HG02623 (cell line): Measurements from ENCODE around the gene HDAC4.

ENCODE experiments used
- ATAC-seq: cut with Tn5 transposase; IDR thresholded peaks from one replicate; pipeline ENCODE4 v1.9.1; 2021; ENCODE audit warnings: moderate library complexity; ENCODE audit not compliant: unreplicated experiment

HDAC4 gene

DNA sequence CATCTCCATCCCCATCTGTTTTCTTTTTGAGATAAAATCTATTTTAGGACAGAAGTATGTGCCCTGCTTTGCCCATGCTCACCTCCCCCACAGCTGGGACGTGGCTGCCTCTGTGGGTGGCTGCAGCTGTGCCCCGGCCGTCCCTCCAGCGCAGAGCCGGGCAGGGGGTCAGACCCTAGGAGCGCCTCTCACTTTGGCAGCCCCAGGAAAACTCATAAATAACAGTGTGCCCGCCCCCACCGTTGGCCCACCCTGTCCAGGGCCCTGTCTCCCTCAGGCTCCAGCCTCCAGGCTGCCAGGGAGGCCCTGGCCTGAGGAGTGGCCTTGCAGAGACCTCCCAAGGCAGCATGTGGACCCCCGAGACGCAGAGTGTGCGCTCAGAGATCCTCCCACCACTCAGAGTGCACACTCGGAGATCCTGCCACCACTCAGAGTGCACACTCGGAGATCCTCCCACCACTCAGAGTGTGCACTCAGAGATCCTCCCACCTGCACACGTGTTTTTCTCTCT, 374.8 kb downstream of the HDAC4 start:
- ATAC-seq = no peak

DNA sequence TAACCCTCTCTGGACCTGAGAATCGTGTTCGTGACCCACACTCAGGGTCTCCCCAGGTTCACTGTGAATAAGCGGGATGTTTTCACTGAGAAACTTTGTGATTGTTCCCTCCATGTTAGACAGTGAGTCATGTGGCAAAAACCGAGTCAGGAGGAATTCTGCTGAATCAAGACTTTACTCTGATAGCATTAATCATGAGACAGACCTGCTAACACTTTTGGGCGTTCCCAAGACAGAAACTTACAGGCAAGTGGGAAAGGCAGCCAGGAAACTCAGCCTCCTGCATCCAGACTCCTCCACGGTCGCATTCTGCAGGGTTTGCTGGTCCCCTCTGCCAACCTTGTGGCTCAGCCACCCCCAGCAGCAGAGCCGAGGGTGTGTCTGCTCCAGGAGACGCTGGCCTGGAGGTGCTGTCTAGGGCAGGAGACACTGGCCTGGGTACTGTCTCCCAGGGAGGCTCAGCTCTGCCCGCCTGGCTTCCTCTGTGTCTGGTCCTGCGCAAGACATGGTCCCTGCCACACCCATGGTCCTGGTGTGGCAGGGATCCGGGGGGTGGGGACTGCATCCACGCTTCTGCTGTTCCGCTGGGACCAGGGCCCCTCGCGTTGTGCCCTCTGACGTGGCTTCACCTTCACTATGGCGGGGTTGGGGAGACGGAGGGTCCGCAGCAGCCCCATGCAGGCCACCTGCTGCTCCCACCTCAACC, 375.6 kb downstream of the HDAC4 start:
- no peak for ATAC-seq

DNA sequence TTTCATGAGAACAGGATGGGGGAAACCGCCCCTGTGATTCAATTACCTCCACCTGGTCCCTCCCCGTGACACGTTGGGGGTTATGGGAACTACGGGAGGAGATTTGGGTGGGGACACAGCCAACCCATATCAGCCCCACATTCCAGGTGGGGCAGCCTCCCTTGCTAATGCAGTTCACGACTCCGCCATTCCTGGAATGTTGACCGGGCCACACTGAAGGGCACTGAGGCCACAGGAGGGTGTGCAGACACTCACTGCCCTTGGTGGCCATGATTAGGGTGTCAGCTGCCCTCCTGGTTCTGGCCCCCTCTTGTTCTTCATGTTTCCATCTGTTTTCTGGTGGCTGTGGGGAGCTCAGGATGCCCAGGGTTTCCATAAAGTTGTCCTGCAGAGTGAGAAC, 376.6 kb downstream of the HDAC4 start:
- no peak for ATAC-seq

DNA sequence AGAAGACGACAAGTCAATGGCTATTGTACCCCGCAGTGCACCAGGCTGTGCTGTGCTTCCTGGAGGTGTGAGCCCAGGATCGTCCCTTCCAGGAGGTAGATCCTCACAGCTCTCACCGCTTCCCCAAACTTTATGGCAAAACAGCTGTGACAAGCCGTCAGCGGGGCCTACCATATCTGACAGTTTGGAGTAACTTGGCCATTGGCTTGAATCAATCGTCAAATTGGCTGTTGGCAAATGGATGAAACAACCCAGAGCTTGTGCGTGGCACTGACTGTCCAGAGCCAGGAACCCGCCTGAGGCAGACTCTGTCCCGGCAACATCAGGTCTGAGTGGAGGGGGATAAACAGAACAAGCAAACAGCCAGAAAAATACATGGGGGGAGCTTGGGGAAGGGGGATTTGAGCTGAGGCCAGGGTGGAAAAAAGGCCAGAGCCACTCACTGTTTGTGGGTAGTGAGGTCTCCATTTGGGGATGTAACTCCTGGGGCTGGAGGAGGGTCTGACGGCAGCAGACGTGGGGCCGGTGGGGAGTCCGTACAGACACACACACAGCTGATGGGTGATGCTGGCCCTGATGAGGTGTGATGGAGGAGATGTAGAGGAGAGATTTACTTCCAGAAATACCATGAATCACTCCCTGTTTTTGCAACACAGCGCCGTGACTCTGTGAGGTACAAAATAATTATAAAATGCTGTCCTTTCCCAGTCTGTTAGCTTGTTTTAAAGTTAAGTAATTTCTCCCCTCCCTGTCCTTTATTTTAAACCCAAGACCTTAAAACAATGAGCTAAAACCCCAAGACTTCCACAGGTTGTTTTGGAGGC, 378.2 kb downstream of the HDAC4 start:
- no peak for ATAC-seq

DNA sequence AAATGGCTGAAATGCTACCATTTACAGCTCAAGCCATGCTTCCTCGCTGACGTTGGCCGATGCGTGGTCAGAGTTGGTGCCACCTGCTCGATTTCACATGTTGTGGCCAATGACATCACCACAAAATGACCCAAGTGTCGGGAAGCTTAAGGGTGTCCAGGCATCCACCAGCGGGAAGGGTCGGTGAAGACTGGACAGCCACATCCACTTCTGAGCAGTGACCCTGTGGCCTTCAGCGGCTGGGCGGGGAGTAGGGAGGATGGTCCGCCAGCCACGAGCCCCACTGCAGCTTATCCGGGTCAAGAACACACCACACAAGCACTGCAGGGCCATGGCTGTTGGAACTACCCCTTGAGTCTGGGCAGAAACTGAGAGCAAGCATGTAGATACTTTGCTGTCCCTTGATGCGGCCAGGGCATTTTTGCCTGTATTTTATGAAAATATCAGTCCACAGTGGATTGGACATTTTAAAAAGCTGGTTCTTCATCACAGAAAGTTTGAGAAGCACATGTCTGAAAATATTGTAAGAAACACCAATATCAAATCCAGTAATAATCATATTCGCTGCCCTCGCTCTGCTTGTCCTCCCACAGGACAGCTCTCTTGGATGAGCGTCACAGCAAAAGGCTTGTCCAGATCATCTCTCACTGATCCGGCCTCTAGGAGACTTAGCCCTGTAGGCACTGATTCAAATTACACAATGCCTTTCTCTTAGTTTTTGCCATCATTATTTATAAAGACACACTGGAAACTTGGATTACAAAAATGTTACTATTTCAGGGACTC, 379.0 kb downstream of the HDAC4 start:
- no peak for ATAC-seq

DNA sequence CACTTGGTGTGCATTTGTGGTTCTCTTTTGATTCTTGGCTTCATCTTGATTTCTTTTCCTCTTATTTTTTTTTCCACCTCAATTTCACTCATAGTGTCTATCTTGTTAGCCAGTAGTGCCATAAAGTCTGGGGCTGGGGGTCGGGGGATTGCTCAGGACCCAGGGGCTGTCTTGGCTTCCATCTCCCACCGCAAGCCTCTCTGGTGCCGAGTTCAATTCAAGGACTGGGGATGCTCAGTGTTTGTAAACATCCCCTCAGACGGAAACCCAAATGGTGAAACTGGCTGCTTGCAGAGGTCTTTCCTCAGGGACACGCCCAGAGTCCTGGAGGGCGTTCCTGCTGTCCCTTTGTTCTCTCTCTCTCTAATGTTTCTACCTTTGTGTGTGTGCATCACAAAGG, 379.6 kb downstream of the HDAC4 start:
- no peak for ATAC-seq

DNA sequence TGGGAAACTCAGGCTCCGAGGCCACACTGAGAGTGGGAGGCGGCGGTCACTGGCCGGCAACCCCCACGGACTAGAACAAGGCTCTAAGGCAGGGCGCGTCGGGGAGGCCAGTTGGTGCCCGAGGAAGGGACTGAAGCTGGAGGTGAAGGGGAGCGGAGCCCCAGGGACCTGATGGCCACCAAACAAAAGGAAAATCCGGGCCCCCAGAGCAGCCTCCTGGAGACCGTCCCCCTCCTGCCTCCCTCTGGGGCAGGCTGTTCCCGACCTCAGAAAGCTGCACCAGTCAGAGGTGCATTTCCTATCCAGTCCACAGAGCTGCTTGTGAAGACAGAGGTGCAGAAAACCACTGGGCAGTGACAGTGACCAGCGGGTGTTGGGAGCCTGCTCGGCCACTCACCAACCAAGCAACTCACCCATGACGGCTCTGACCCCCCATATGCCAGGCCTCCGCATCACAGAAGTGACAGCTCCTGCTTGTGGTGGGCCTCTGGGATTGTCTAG, 380.2 kb downstream of the HDAC4 start:
- ATAC-seq = no peak

DNA sequence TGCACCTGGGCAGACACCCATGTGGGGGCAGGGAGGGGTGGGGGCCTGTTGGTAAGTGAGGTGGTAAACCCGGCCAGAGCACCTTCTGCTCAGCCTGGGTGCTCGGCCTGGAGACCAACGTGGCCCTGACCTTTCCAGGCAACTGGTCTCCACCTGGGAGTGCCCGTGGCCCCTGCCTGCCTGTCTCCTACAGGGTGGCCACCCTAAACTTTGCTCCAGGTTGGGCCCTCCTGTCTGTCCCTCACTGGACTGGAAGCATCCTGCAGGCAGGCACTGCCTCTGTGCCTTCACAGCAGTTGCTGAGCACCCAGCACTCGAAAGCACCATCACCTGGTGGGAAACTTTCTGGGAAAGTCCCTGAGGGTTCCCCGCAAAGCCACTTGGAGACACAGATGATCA, 381.6 kb downstream of the HDAC4 start:
- ATAC-seq = no peak

DNA sequence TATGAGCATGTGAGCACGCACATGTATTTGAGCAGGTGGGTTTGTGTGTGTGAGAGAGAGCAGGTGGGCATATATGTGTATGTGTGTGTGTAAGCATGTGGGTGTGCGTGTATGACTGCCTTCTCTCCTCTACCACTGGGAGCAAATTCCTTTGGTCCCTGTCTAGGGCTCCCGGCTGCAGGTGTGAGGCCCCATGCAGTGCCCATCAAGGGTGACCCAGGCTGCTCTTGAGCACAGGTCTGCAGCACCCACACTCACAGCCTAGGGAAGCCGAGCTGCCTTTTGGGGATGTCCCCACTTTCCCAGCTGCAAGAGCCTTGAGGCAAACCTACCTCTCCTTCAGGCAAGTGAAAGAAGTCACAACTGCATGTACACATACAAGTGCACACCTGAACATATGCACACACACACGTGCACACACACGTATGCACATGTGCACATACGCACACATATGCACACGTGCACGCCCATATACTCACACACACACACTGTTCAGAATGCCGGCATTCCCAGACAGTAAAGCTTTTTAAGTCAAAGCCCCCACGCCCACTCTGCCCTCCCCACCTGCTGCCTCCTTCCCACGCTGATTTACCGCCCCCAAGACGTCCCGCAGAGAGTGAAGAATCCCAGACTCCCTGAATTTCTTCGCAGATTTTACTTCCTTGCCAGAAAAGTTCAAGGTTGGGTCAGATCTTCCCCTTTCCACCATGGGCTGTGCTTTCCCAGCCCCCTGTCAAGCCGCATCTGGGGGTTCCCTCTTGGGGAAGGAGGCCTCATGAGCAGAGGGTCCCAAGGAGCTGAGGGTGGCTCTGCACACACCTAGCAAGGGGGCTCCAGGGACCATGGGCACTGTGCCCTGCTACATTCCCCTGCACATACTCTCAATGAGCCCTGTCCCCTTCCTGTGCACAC, 382.3 kb downstream of the HDAC4 start:
- no peak for ATAC-seq

DNA sequence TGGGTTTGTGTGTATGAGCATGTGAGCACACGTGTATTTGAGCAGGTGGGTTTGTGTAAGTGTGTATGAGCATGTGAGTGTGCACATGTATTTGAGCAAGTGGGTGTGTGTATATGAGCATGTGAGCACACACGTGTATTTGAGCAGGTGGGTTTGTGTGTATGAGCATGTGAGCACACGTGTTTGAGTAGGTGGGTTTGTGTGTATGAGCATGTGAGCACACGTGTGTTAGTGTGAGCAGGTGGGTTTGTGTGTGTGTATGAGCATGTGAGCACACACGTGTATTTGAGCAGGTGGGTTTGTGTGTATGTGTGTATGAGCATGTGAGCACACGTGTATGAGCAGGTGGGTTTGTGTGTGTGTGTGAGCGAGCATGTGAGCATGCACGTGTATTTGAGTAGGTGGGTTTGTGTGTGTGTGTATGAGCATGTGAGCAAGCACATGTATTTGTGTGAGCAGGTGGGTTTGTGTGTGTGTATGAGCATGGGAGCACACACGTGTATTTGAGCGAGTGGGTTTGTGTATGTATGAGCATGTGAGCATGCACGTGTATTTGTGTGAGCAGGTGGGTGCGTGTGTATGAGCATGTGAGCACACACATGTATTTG, 383.2 kb downstream of the HDAC4 start:
- ATAC-seq = no peak

DNA sequence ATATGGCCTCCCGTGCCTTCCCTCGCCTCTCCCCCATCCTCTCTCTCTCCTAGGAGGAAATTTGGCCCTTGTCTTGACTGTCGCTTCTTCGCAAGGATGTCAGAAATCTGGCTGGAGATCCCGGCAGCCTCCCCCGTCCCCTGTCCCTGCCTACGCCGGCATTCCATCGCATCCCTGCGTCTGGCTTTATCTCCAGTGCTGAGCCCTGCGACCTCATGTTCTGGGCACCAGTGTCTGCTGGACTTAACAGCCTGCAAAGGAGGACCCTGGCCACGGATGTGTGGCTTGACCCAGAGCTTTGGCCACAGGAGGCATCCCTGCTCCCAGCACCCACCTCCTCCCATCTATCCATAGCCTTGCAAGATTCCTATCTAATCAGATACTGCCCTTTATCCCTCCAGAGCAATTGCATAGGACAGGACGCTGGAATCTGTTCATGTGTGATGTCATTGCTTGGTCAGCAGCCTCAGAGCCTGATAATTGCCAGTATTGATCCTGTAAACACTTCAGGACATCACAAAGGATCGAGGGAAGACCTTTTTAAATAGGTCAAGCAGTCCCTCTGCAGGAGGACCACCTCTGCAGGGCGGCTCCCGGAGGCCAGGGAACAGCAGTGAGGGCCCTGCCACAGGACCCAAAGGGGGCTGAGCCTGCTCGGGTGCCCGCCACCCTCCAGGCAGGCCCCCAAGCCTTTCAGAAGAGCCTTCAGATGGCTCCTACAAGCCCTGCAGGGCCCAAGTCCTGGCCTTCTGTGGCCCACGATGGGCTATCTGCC, 384.7 kb downstream of the HDAC4 start:
- ATAC-seq = no peak

DNA sequence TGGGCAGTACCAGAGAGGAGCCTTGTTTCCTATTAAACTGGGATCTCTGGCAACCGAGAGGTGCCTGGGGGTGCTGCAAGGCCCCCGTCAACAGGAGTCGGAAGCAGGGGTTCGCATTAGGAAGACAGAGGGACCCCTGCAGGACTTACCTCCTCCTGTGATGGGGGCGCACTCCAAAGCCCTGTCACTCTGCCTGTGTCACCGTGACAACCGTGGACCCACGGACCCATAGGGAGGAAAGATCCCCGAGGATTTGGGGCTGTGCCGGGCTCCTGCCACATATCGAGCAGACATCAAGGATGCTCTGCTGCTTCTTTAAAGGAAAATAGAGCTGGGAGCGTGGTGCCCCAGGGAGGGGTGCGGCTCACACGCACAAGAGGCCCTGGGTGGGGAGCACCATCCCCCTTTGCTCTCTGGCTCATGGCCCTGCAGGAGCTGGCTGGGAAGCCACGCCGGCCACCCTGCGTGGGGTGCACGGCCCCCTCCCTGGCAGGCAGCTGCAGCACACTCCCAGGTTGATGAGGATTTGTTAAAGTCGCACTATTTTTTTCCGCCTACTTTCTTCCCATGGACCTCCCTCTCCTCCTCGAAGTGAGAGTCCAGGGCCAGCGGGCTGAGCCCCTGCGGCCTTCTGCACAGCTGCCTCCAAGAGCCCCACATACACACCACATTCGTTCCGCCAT, 385.5 kb downstream of the HDAC4 start:
- no peak for ATAC-seq

DNA sequence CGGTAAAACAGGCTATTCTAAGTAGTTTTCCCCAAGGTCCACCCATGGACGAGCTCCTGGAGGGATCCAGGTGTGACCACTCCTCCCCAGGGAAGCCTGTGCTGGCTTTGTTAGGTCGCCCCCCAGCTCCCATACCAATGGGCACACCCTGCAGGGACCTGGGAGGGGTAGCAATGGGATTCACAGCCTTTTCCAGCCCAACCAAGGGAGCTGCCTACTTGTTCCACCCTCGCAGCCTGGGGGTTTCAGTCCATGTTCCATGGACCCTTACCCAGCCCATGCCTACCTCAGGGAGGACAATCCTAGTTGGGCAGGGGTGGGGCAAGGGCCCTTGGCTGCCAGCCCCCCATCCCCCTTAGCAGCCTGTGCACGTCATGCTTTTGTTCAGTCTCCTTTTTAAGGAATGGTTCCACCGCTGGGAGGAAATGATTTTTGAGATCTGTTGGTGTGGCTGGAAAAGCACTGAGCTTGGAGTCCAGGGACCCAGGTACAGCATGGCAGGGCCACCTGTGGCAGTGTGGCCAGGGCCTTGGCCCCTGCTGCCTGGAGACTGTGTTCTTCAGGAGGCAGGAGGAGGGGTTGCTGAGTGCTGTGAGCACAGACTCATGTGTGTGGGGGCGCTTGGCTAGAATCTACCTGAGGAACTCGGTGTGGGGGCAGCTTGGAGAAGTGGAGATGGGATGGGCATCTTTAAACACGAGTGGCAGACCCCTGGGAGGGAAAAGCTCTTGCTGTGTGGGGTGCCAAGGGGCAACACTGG, 386.2 kb downstream of the HDAC4 start:
- ATAC-seq = no peak

DNA sequence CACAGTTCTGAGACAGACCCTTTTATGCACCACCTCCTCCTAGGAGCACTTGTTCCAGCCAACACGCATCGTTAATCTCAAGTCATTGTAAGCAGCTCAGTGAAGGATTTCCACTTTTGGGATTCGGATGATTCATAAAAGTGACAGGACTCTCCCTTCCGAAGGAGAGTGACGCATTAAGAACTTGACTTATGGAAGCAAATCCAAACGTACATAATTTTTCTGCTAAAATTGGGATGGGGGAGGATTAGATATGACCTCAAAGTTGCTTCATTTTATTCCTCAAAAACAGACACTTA, 387.2 kb downstream of the HDAC4 start:
- ATAC-seq = no peak

DNA sequence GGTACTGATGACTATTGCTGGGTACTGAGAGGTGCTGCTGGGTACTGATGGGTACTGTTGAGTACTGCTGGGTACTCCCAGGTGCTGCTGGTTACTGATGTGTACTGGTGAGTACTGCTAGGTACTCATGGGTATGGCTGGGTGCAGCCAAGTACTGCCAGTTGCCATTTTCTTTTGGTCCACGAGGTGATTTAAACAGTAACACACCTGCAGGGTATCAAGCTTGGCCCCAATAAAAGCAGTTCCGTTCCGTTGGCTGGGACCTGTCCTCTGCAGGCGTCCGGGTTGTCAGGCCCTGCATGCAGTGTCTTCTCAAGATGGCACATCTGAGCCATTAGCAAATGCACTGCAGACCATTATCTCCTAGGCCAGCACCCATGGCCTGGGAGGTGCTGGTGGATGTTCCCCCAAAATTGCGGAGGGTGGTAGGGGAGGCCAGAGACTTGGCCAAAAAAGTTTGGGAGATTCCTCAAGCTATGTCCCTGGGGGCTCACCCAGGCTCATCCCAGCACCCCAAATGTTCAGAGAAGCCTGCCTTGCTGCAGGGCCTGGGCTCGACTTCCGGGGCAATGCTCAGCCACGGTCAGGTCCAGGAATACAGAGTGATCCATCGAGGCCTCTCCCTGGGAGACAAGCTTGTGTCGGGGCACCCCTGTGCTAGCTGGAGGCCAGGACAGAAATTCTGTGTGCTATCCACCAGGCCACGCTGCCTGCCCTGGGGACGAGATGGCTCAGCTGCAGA, 387.7 kb downstream of the HDAC4 start:
- no peak for ATAC-seq

DNA sequence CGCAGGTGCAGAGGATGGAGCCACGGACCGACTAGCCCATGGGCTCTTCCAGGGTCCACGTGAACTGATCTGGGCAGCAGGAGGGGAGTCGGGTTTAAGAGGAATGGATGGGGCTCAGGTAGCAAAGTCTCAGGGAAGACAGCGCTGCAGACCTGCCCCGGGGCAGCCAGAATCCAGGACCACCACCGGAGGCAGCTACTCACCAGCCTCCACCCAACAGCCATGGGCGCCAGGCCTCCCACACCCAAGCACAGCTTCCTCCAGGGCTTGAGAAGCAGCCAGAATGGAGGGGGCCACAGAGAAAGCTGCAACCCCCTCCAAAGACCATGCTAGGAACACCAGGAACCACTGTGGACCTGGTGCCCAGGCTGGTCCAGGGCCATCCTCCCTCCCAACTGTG, 388.6 kb downstream of the HDAC4 start:
- no peak for ATAC-seq

DNA sequence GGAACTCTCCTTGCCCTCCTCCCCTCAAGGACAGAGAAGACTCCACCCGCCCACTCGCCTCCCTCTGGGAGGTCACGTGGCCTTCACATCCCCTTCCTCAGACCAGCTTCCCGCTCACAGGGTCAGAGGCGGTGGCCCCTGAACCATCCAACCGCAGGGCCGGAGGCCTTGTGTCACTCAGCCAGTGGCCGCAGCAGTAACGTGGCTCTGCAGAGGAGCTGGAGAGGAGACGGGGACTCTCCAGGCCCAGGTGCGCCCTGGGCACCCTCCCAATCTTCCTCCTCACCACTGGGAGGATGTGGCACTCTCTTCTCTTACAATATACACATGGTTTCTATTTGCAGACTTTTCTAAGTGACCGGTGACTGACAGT, 391.2 kb downstream of the HDAC4 start:
- no peak for ATAC-seq
